HG02938 (cell line): ENCODE data around the gene ARFGAP3.
"Not testable (repeated sequence)": the region's sequence is repeated elsewhere in the genome, so short reads cannot be mapped to it uniquely, and the experiment has no call there.

ENCODE experiments used
- ATAC-seq: cut with Tn5 transposase; IDR thresholded peaks from one replicate; pipeline ENCODE4 v1.9.1; 2021; ENCODE audit warnings: mild to moderate bottlenecking, moderate library complexity; ENCODE audit not compliant: unreplicated experiment

ARFGAP3 gene

GRCh38 chr22:42770941-42771647 is 86.0 kb downstream of the ARFGAP3 start:
- no peak for ATAC-seq

GRCh38 chr22:42770448-42770726 is 86.7 kb downstream of the ARFGAP3 start:
- no peak for ATAC-seq

- ATAC-seq, result peak; percentile 63
Observed at GRCh38 chr22:42769574-42770447, 87.3 kb downstream of the ARFGAP3 start.

GRCh38 chr22:42769238-42769573 is 87.9 kb downstream of the ARFGAP3 start:
- ATAC-seq, result no peak

GRCh38 chr22:42768385-42769035 is 88.6 kb downstream of the ARFGAP3 start:
- ATAC-seq, result no peak

GRCh38 chr22:42766860-42767259 is 90.2 kb downstream of the ARFGAP3 start:
- no peak for ATAC-seq

- ATAC-seq, result no peak
Observed at GRCh38 chr22:42764895-42765363, 92.1 kb downstream of the ARFGAP3 start.

GRCh38 chr22:42763965-42764480 is 93.0 kb downstream of the ARFGAP3 start:
- ATAC-seq, result no peak

- no peak for ATAC-seq
Observed at GRCh38 chr22:42760806-42761565, 96.1 kb downstream of the ARFGAP3 start.

GRCh38 chr22:42758931-42759629 is 98.0 kb downstream of the ARFGAP3 start:
- ATAC-seq, result no peak

- ATAC-seq, result not testable (repeated sequence)
Observed at GRCh38 chr22:42755553-42755952, 101.5 kb downstream of the ARFGAP3 start.

- not testable (repeated sequence) for ATAC-seq
Observed at GRCh38 chr22:42755121-42755520, 102.0 kb downstream of the ARFGAP3 start.

GRCh38 chr22:42754658-42755057 is 102.4 kb downstream of the ARFGAP3 start:
- no peak for ATAC-seq

GRCh38 chr22:42752912-42753311 is 104.2 kb downstream of the ARFGAP3 start:
- no peak for ATAC-seq

- no peak for ATAC-seq
Observed at GRCh38 chr22:42752230-42752746, 104.8 kb downstream of the ARFGAP3 start.

- ATAC-seq, result not testable (repeated sequence)
Observed at GRCh38 chr22:42750421-42750820, 106.7 kb downstream of the ARFGAP3 start.

GRCh38 chr22:42747701-42748513 is 109.2 kb downstream of the ARFGAP3 start:
- no peak for ATAC-seq
